Calu3 (cell line): ENCODE measurements around the gene DLEC1. TPM values are rescaled to one million over a fixed set of nuclear protein-coding genes. Genes with fewer than 3 reads are reported as not detected.

Source experiments
- BruUV-seq: library from RNA; stranded (reverse); fragments of 400-500 nt; replicated peaks from 2 replicates; lab custom pipeline; 2021; lab: Mats Ljungman, UMichigan
- CTCF ChIA-PET: fragments of 300-600 bp; sonication (Branson Sonifier 250); formaldehyde crosslinking; loops from one replicate; lab custom pipeline; 2022; ENCODE audit warnings: antibody characterized with exemption; lab: Charles Lee
- DNase-seq: peaks from one replicate; pipeline ENCODE4 v3.0.0; 2022
- H3K27ac Mint-ChIP-seq: one replicate; pipeline ENCODE4 v1.8.0; 2022; ENCODE audit warnings: mixed read lengths; ENCODE audit not compliant: unreplicated experiment
- H3K27me3 Mint-ChIP-seq: one replicate; pipeline ENCODE4 v1.8.0; 2022; ENCODE audit warnings: mixed read lengths; ENCODE audit not compliant: unreplicated experiment
- H3K36me3 Mint-ChIP-seq: one replicate; pipeline ENCODE4 v1.8.0; 2022; ENCODE audit warnings: mild to moderate bottlenecking, moderate library complexity, mixed read lengths; ENCODE audit not compliant: insufficient read depth, unreplicated experiment
- H3K4me1 Mint-ChIP-seq: one replicate; pipeline ENCODE4 v1.8.0; 2022; ENCODE audit warnings: mild to moderate bottlenecking, low read depth, mixed read lengths; ENCODE audit not compliant: unreplicated experiment
- H3K4me3 Mint-ChIP-seq: one replicate; pipeline ENCODE4 v1.8.0; 2022; ENCODE audit warnings: mild to moderate bottlenecking, low read depth, moderate library complexity, mixed read lengths; ENCODE audit not compliant: unreplicated experiment
- H3K9me3 Mint-ChIP-seq: one replicate; pipeline ENCODE4 v1.8.0; 2022; ENCODE audit warnings: low read depth, mixed read lengths; ENCODE audit not compliant: unreplicated experiment
- CTCF ChIP-seq: fragments of 200-600 bp; IDR thresholded peaks from one replicate; pipeline ENCODE4 v1.8.0; 2022; ENCODE audit warnings: antibody characterized with exemption; ENCODE audit not compliant: unreplicated experiment
- intact Hi-C: fragments of 100-400 bp; cut with micrococcal nuclease; formaldehyde crosslinking; loops from one replicate; pipeline ENCODE4 v1.10.0; 2022; ENCODE audit not compliant: unreplicated experiment
- total RNA-seq: library from RNA; stranded (reverse); gene quantifications from 2 replicates; pipeline ENCODE4 v1.2.3, GENCODE V29; 2022

DLEC1 gene
- total RNA-seq, 1 experiment from 2014 or later = 0.28 TPM

GRCh38 chr3:38164643-38164951 is 125.6 kb downstream of the DLEC1 start:
- H3K9me3 Mint-ChIP-seq = no peaks in the 10 kb centered on the region
- no TSS peak for BruUV-seq
- DNase-seq = no peak

GRCh38 chr3:38164952-38165721 is 126.1 kb downstream of the DLEC1 start, which contains the start of gene OXSR1:
TSS of gene OXSR1 (plus strand) at chr3:38165537. CDS start at chr3:38165877, 340 bp downstream.
- no peaks in the 10 kb centered on the region for H3K9me3 Mint-ChIP-seq
- H3K4me1 Mint-ChIP-seq = peaks cover 43% of the 10 kb centered on the region
- no peaks in the 10 kb centered on the region for H3K27me3 Mint-ChIP-seq
- peak within 1 kb of the TSS; percentile 95 for H3K27ac Mint-ChIP-seq
- H3K36me3 Mint-ChIP-seq = peaks cover 42% of the 10 kb centered on the region
- intact Hi-C loops = loop anchor here (1.0 to 5.0 kb wide), 3 partner anchors 28 to 82 kb away; partner anchors contain the start of gene ACAA1
- BruUV-seq = no TSS peak
- CTCF ChIA-PET = interaction anchor here (0.8 to 3.2 kb wide), 9 partner anchors 11 to 182 kb away, joined by 3 to 24 read pairs (median 5); partner anchors contain the start of genes ACAA1, MYD88 and XYLB
- TF ChIP-seq CTCF = no peak
- DNase-seq = peak; percentile 98
- H3K4me3 Mint-ChIP-seq = peak within 1 kb of the TSS; percentile 97

More at GRCh38 chr3:38164643-38164951, 125.6 kb downstream of the DLEC1 start:
- TF ChIP-seq CTCF = no peak
- H3K27ac Mint-ChIP-seq = peak overlapping the region; percentile 95
- H3K4me3 Mint-ChIP-seq = peak overlapping the region; percentile 97
- CTCF ChIA-PET = interaction anchor here (0.8 to 3.2 kb wide), 8 partner anchors 10 to 182 kb away, joined by 3 to 24 read pairs (median 6); partner anchors contain the start of genes ACAA1, MYD88 and XYLB
- peaks cover 39% of the 10 kb centered on the region for H3K36me3 Mint-ChIP-seq
- peaks cover 43% of the 10 kb centered on the region for H3K4me1 Mint-ChIP-seq
- H3K27me3 Mint-ChIP-seq = no peaks in the 10 kb centered on the region
- intact Hi-C loops = no loop called here

GRCh38 chr3:38165722-38166387 is 126.8 kb downstream of the DLEC1 start:
- H3K9me3 Mint-ChIP-seq = no peaks in the 10 kb centered on the region
- peak overlapping the region; percentile 97 for H3K4me3 Mint-ChIP-seq
- no peak for TF ChIP-seq CTCF
- H3K27me3 Mint-ChIP-seq = no peaks in the 10 kb centered on the region
- CTCF ChIA-PET = interaction anchor here (1.7 to 3.2 kb wide), 4 partner anchors 11 to 29 kb away, joined by 3 to 24 read pairs (median 14); partner anchors contain the start of genes ACAA1 and MYD88
- H3K27ac Mint-ChIP-seq = peak overlapping the region; percentile 95
- intact Hi-C loops = loop anchor here (1.0 to 5.0 kb wide), 3 partner anchors 29 to 81 kb away; partner anchors contain the start of gene ACAA1
- DNase-seq = no peak
- no TSS peak for BruUV-seq
- peaks cover 49% of the 10 kb centered on the region for H3K4me1 Mint-ChIP-seq
- peaks cover 42% of the 10 kb centered on the region for H3K36me3 Mint-ChIP-seq

- Mint-ChIP-seq H3K9me3 (no peaks in the 10 kb centered on the region), H3K27ac (peak overlapping the region; percentile 95), H3K4me1 (peaks cover 53% of the 10 kb centered on the region), H3K4me3 (peak overlapping the region; percentile 97), H3K36me3 (peaks cover 42% of the 10 kb centered on the region), H3K27me3 (no peaks in the 10 kb centered on the region)
- CTCF ChIA-PET = interaction anchor here (0.6 to 0.9 kb wide), 3 partner anchors 31 to 68 kb away, joined by 3 read pairs; partner anchors contain the start of gene ACAA1
- no peak for TF ChIP-seq CTCF
- no TSS peak for BruUV-seq
- no peak for DNase-seq
- intact Hi-C loops = loop anchor here (5.0 kb wide), 1 partner anchor 80 kb away; no protein-coding TSS in a partner anchor
Measured at GRCh38 chr3:38167591-38167990, 128.6 kb downstream of the DLEC1 start.
